Stimulated activated CD8-positive, alpha-beta memory T cell treated with anti-CD3 and anti-CD28 coated beads, Interleukin-12 subunit alpha, Interleukin-12 subunit beta, amount 100 ng/mL, for 24 hours (primary cell): ENCODE measurements around the gene SNTN.
"Not testable (repeated sequence)": the region's sequence is repeated elsewhere in the genome, so short reads cannot be mapped to it uniquely, and the experiment has no call there.

Source experiments
- DNase-seq: peaks from one replicate; pipeline ENCODE4 v3.0.0-alpha.2; 2020; ENCODE audit errors: extremely low read depth

The SNTN gene

GRCh38 chr3:63652066-63652725 is at the start of gene SNTN:
SNTN (plus strand) TSS chr3:63652675; CDS start chr3:63652688, 13 bp downstream.
- DNase-seq, result no peak

- no peak for DNase-seq
Measured at GRCh38 chr3:63607716-63608115, 44.8 kb upstream of the SNTN start.

GRCh38 chr3:63609408-63609807 is 43.1 kb upstream of the SNTN start:
- no peak for DNase-seq

GRCh38 chr3:63609834-63610233 is 42.6 kb upstream of the SNTN start:
- DNase-seq, result no peak

- no peak for DNase-seq
Measured at GRCh38 chr3:63611382-63611781, 41.1 kb upstream of the SNTN start.

- DNase-seq, result no peak
Measured at GRCh38 chr3:63613561-63613960, 38.9 kb upstream of the SNTN start.

GRCh38 chr3:63617391-63617790 is 35.1 kb upstream of the SNTN start:
- no peak for DNase-seq

GRCh38 chr3:63624941-63625560 is 27.4 kb upstream of the SNTN start:
- DNase-seq, result no peak

GRCh38 chr3:63631670-63632069 is 20.8 kb upstream of the SNTN start:
- no peak for DNase-seq

GRCh38 chr3:63635186-63635585 is 17.3 kb upstream of the SNTN start:
- DNase-seq, result no peak

GRCh38 chr3:63639806-63640205 is 12.7 kb upstream of the SNTN start:
- DNase-seq, result no peak

- no peak for DNase-seq
Measured at GRCh38 chr3:63642488-63642887, 10.0 kb upstream of the SNTN start.

GRCh38 chr3:63644212-63644797 is 8.2 kb upstream of the SNTN start:
- no peak for DNase-seq

GRCh38 chr3:63644928-63645781 is 7.3 kb upstream of the SNTN start:
- not testable (repeated sequence) for DNase-seq

GRCh38 chr3:63654211-63654610 is 1.7 kb downstream of the SNTN start:
- DNase-seq, result no peak

GRCh38 chr3:63654931-63655330 is 2.5 kb downstream of the SNTN start:
- no peak for DNase-seq

GRCh38 chr3:63655519-63655918 is 3.0 kb downstream of the SNTN start:
- DNase-seq, result no peak

GRCh38 chr3:63656786-63657185 is 4.3 kb downstream of the SNTN start:
- DNase-seq, result no peak

- no peak for DNase-seq
Measured at GRCh38 chr3:63661242-63661641, 8.8 kb downstream of the SNTN start.

GRCh38 chr3:63662011-63662410 is 9.5 kb downstream of the SNTN start:
- no peak for DNase-seq

GRCh38 chr3:63662500-63662899 is 10.0 kb downstream of the SNTN start:
- no peak for DNase-seq

- no peak for DNase-seq
Measured at GRCh38 chr3:63670544-63670943, 18.1 kb downstream of the SNTN start.
